Mucosa of stomach (tissue), 1 donor: ENCODE measurements around the gene KCNJ14.

Experiments
- H3K27me3 ChIP-seq: one replicate; pipeline ENCODE4 v1.7.0; 2013; ENCODE audit warnings: mild to moderate bottlenecking, low read length; ENCODE audit not compliant: control insufficient read depth, insufficient read depth
- H3K36me3 ChIP-seq: one replicate; pipeline ENCODE4 v1.7.0; 2013; ENCODE audit warnings: low read length; ENCODE audit not compliant: control insufficient read depth, insufficient read depth
- H3K4me1 ChIP-seq: one replicate; pipeline ENCODE4 v1.7.0; 2013; ENCODE audit warnings: mild to moderate bottlenecking, low read length; ENCODE audit not compliant: control insufficient read depth, insufficient read depth
- H3K4me3 ChIP-seq: one replicate; pipeline ENCODE4 v1.7.0; 2013; ENCODE audit warnings: low read length
- H3K9ac ChIP-seq: one replicate; pipeline ENCODE4 v1.7.0; 2013; ENCODE audit warnings: mild to moderate bottlenecking, low read length, moderate library complexity
- H3K9me3 ChIP-seq: one replicate; pipeline ENCODE4 v1.7.0; 2013; ENCODE audit warnings: mild to moderate bottlenecking, low read length, moderate library complexity; ENCODE audit not compliant: control insufficient read depth
- donor health status: Pancreatic carcinoma.

KCNJ14 gene

DNA sequence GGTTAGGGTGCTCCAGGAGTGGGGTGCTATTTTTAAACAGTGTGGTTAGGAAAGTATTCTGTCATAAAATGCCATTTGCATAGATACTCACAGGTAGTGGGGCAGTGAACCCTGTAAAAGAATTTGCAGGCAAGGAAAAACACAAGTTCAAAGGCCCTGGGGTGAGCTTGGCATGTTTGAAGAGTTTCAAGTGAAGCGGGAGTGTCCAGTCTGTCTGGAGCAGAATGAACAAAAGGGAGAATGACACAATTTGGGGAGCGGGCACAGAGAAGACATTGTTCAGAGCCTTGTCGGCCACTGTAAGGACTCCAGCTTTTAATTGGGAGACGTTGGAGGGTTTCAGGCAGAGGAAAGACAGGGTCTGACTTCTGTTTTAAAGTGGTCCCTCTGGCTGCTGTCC is 6.8 kb upstream of the KCNJ14 start:
- H3K9ac ChIP-seq: no peak overlapping the region
- peaks cover 12% of the 10 kb centered on the region for H3K27me3 ChIP-seq
- no peaks in the 10 kb centered on the region for H3K9me3 ChIP-seq
- H3K4me3 ChIP-seq: no peak overlapping the region
- H3K4me1 ChIP-seq: peaks cover 36% of the 10 kb centered on the region
- H3K36me3 ChIP-seq: peaks cover 9% of the 10 kb centered on the region

DNA sequence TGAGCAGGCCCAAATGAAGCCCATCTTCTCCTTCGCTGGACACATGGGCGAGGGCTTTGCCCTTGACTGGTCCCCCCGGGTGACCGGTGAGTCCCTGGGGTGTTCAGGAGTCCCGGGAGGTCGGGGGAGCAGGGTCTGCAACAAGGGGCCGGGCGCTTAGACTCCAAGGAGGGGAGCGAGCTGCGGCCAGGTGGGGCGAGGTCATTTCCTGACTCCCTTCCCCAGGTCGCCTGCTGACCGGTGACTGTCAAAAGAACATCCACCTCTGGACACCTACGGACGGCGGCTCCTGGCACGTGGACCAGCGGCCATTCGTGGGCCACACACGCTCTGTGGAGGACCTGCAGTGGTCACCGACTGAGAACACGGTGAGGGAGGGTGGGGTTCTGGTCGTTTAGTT is 4.9 kb upstream of the KCNJ14 start:
- Histone ChIP-seq H3K36me3 (peaks cover 9% of the 10 kb centered on the region), H3K4me1 (peaks cover 20% of the 10 kb centered on the region), H3K4me3 (no peak overlapping the region), H3K9me3 (no peaks in the 10 kb centered on the region), H3K27me3 (no peaks in the 10 kb centered on the region), H3K9ac (no peak overlapping the region)

DNA sequence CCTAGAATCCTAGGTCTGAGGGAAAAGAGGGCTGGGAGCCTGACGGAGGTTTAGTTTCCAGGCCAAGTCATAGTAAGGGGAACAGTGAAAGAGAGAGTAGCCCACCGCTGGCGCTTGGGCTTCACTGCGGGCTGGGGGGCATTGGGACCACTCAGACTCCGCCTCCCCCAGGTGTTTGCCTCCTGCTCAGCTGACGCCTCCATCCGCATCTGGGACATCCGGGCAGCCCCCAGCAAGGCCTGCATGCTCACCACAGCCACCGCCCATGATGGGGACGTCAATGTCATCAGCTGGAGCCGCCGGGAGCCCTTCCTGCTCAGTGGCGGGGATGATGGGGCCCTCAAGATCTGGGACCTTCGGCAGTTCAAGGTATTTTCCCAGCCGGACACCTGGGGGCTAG is 4.5 kb upstream of the KCNJ14 start:
- H3K9me3 ChIP-seq: no peaks in the 10 kb centered on the region
- H3K27me3 ChIP-seq: no peaks in the 10 kb centered on the region
- peaks cover 20% of the 10 kb centered on the region for H3K4me1 ChIP-seq
- H3K36me3 ChIP-seq: peaks cover 9% of the 10 kb centered on the region
- H3K4me3 ChIP-seq: no peak overlapping the region
- no peak overlapping the region for H3K9ac ChIP-seq

DNA sequence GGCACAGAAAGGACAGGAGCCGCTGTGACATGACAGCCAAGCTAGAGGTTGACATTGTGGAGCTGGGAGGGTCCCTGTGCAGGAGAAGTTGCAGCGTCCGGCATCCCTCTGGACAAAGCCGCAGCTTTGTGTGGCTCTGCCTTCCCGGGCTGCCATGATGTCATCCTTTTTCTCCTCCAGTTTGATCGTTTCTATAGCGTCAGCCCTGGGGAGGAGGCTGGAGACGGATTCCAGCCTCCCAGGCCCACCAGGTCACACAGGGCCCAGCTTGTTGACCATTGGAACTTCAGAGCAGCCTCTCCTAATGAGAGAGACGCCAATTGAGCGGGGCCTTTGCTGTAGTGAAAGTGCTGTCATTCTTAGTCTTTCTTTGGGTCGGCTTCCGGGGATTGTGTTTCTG is 3.8 kb upstream of the KCNJ14 start:
- Histone ChIP-seq H3K4me3 (no peak overlapping the region), H3K4me1 (peaks cover 16% of the 10 kb centered on the region), H3K9ac (no peak overlapping the region), H3K36me3 (peaks cover 9% of the 10 kb centered on the region), H3K9me3 (no peaks in the 10 kb centered on the region), H3K27me3 (no peaks in the 10 kb centered on the region)

DNA sequence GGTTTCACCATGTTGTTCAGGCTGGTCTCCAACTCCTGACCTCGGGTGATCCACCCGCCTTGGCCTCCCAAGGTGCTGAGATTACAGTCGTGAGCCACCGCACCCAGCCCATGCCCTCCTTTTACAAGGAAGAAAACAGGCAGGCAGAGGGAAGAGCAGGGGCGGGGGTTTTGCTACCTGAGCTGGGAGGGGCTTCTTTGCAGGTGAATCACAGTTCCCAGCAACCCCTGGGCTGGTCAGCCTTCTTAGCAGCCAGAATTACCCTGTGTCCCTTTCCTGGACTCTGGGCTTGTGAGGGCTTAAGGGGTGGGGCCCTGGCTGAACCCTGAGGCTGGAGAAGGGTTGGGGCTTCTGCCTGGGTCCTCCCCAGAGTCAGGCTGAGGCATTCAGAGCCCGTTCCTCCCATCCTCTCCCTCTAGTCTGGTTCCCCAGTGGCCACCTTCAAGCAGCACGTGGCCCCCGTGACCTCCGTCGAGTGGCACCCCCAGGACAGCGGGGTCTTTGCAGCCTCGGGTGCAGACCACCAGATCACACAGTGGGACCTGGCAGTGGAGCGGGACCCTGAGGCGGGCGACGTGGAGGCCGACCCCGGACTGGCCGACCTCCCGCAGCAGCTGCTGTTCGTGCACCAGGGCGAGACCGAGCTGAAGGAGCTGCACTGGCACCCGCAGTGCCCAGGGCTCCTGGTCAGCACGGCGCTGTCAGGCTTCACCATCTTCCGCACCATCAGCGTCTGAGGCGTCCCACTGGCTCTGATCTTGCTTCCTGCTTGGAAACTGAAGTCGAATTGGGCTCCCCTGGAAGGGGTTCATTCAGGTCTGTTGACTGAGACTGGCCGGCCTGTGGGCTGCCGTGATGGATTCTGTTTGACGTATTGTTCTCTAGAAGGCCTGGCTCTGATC is 2.8 kb upstream of the KCNJ14 start:
- Histone ChIP-seq H3K4me3 (no peak overlapping the region), H3K4me1 (peaks cover 14% of the 10 kb centered on the region), H3K27me3 (no peaks in the 10 kb centered on the region), H3K9ac (no peak overlapping the region), H3K36me3 (peaks cover 9% of the 10 kb centered on the region), H3K9me3 (no peaks in the 10 kb centered on the region)

DNA sequence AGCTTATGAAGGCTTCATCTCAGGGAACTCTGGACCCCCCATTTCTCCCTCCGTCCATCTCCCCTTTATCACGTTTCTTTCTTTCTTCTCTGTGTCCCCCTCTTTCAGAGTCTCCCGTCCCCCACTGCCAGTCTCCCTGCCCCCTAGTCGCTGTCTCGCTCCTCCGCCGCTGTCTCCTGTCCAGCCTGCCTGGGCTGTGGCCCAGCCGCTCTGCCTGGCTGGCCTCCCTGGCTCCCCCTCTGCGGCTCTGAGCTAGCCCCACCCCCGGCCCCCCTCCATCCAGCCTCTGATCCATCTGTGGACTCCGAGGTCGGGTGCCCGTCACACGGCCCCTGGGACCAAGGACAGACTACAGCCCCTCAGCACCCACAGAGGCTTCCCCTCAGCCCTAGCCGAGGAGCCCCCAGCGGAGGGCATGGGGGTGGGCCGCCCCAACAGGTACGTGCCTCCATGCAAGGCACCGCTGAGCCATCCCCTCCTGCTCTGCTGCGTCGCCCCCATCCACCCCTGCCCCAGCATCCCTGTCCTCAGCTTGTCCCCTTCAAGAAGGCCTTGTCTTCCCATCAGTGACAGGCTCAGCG is 1.1 kb upstream of the KCNJ14 start:
- H3K36me3 ChIP-seq: peaks cover 9% of the 10 kb centered on the region
- no peaks in the 10 kb centered on the region for H3K27me3 ChIP-seq
- H3K9ac ChIP-seq: no peak overlapping the region
- H3K4me1 ChIP-seq: peaks cover 14% of the 10 kb centered on the region
- H3K4me3 ChIP-seq: no peak overlapping the region
- H3K9me3 ChIP-seq: no peaks in the 10 kb centered on the region

DNA sequence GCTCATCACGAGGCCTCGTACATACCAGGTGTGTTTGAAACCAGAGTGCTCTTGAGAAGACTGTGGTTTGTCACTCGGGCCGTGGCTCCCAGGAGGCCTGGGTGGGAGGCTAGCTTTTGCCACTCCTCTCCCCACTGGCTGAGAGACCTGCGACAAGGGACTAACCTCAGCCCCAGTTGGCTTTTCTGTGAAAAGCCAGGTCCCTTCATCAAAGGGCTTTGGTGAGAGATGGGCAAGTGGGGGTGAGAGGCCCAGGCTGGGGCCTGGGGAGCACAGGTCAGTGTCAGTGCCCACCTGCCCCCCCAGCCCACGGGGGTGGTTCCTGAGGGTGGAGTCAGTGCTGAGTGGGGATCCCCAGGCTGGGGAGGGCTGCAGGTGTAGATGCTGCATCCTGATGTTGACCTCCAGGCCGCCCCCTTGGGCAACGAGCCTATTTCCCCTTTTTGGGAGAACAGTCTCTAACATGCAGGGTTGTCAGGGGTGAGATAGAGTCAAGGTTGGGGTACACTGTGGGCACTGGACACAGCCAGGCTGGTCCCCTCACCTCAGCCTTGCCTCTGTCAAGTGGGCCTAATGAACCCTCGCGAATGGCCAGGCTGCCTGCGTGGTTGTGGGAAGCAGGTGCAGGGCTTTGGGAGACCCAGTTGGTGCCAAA is 661 bp downstream of the KCNJ14 start:
- Histone ChIP-seq H3K4me3 (no peak overlapping the region), H3K36me3 (no peaks in the 10 kb centered on the region), H3K9ac (no peak overlapping the region), H3K9me3 (no peaks in the 10 kb centered on the region), H3K4me1 (peaks cover 14% of the 10 kb centered on the region), H3K27me3 (no peaks in the 10 kb centered on the region)

DNA sequence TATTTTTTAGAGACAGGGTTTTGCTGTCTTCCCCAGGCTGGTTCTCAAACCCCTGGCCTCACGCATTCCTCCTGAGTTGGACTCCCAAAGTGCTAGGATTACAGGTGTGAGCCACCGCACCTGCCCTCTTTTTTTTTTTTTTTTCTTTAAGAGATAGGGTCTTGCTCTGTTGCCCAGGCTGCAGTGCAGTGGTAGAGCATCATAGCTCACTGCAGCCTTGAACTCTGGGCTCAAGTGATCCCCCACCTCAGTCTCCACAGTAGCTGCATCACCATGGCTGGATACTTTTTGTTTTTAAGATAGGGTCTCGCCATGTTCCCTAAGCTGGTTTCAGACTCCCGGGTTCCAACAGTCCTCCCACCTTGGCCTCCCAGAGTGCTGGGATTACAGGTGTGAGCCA is 1.5 kb downstream of the KCNJ14 start:
- no peaks in the 10 kb centered on the region for H3K9me3 ChIP-seq
- no peak overlapping the region for H3K4me3 ChIP-seq
- H3K27me3 ChIP-seq: no peaks in the 10 kb centered on the region
- no peak overlapping the region for H3K9ac ChIP-seq
- H3K36me3 ChIP-seq: no peaks in the 10 kb centered on the region
- peaks cover 11% of the 10 kb centered on the region for H3K4me1 ChIP-seq

DNA sequence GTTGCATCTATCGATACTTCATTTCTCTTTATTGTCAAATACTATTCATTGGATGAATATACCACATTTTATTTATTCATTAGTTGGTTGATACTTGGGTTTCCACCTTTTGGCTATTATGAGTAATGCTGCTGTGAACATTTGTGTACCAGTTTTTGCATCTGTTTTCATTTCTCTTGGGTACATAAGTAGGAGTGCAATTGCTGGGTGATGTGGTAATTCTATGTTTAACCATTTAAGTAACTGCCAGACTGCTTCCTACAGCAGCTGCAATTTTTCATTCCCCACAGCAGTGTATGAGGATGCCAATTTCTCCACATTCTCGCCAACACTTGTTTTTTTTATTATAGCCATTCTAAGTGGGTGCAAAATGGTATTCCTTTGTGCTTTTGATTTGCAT is 2.6 kb downstream of the KCNJ14 start:
- Histone ChIP-seq H3K9ac (no peak overlapping the region), H3K9me3 (no peaks in the 10 kb centered on the region), H3K4me1 (peaks cover 2% of the 10 kb centered on the region), H3K27me3 (no peaks in the 10 kb centered on the region), H3K36me3 (no peaks in the 10 kb centered on the region), H3K4me3 (no peak overlapping the region)

DNA sequence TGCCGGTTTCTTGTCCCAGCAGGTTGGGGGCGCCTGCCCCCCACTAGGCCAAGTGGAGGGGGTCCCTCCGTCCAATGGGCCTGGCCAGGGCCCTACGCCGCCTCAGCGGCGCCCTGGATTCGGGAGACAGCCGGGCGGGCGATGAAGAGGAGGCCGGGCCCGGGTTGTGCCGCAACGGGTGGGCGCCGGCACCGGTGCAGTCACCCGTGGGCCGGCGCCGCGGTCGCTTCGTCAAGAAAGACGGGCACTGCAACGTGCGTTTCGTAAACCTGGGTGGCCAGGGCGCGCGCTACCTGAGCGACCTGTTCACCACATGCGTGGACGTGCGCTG is 6.2 kb downstream of the KCNJ14 start:
- H3K4me3 ChIP-seq: no peak overlapping the region
- no peaks in the 10 kb centered on the region for H3K9me3 ChIP-seq
- no peaks in the 10 kb centered on the region for H3K4me1 ChIP-seq
- H3K27me3 ChIP-seq: no peaks in the 10 kb centered on the region
- H3K36me3 ChIP-seq: no peaks in the 10 kb centered on the region
- no peak overlapping the region for H3K9ac ChIP-seq

DNA sequence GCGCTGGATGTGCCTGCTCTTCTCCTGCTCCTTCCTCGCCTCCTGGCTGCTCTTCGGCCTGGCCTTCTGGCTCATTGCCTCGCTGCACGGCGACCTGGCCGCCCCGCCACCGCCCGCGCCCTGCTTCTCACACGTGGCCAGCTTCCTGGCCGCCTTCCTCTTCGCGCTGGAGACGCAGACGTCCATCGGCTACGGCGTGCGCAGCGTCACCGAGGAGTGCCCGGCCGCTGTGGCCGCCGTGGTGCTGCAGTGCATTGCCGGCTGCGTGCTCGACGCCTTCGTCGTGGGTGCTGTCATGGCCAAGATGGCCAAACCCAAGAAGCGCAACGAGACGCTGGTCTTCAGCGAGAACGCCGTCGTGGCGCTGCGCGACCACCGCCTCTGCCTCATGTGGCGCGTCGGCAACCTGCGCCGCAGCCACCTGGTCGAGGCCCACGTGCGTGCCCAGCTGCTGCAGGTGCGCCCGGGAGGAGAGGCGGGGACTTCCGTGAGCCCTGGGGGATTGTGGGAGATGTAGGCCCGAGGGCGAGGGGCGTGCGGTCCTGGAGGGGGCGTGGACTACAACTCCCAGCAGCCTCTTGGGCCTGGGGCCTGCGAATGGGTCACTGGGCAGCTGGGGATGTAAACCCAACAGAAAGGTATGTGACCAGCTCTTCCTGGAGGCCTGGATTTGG is 6.7 kb downstream of the KCNJ14 start:
- Histone ChIP-seq H3K4me3 (no peak overlapping the region), H3K9ac (no peak overlapping the region), H3K4me1 (no peaks in the 10 kb centered on the region), H3K27me3 (no peaks in the 10 kb centered on the region), H3K9me3 (no peaks in the 10 kb centered on the region), H3K36me3 (no peaks in the 10 kb centered on the region)

DNA sequence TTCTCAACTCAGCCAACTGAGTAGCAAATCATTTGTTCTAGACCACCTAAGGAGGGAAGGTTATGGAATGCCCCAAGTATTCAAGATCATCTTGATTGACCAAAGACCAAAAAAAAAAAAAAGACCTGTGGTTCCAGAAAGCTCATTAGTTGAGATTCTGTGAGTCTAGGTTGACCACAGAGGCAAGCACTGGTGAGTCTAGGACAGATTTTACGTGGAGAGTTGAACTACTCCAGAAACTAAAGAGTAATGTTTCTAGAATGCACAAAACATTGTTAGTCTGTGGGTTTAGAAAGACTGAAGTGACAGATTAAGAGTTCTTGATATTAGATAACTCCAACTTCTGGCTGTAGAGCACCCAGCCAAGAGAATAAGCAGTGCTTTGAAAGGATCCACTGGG is 9.8 kb downstream of the KCNJ14 start:
- Histone ChIP-seq H3K36me3 (no peaks in the 10 kb centered on the region), H3K9ac (no peak overlapping the region), H3K9me3 (no peaks in the 10 kb centered on the region), H3K4me1 (peaks cover 9% of the 10 kb centered on the region), H3K4me3 (no peak overlapping the region), H3K27me3 (no peaks in the 10 kb centered on the region)
